BE2C (cell line): Measurements from ENCODE around the gene CHD3.

ENCODE experiments used
- DNase-seq: peaks from one replicate; pipeline ENCODE4 v3.0.0-alpha.2; 2020
- H3K27me3 ChIP-seq: fragments of 250-450 bp; sonication (Bioruptor Pico); 2 replicates; pipeline ENCODE4 v1.5.1; 2020; ENCODE audit warnings: mild to moderate bottlenecking
- H3K36me3 ChIP-seq: fragments of 250-450 bp; sonication (Bioruptor Pico); 2 replicates; pipeline ENCODE4 v1.5.1; 2020; ENCODE audit warnings: mild to moderate bottlenecking
- H3K4me1 ChIP-seq: fragments of 250-450 bp; sonication (Bioruptor Pico); 2 replicates; pipeline ENCODE4 v1.5.1; 2020
- H3K4me3 ChIP-seq: 2 replicates; pipeline ENCODE4 v1.5.1; 2011; ENCODE audit warnings: low read depth, low read length
- H3K9me3 ChIP-seq: fragments of 250-450 bp; sonication (Bioruptor Pico); 2 replicates; pipeline ENCODE4 v1.5.1; 2020
- TF ChIP-seq, protein P1 (sequence below): IDR thresholded peaks from 2 replicates; pipeline ENCODE4 v1.5.1; 2012; ENCODE audit warnings: mild to moderate bottlenecking, low read depth, low read length

Gene CHD3

GRCh38 chr17:7856011-7856810 is 32.4 kb upstream of the CHD3 start:
- Histone ChIP-seq H3K27me3 (no peaks in the 10 kb centered on the region), H3K9me3 (no peaks in the 10 kb centered on the region), H3K36me3 (peaks cover 21% of the 10 kb centered on the region), H3K4me1 (peaks cover 3% of the 10 kb centered on the region; the same call in 1 of the 2 replicates), H3K4me3 (peak overlapping the region; percentile 79)
- DNase-seq = no peak
- TF ChIP-seq, protein P1, sequence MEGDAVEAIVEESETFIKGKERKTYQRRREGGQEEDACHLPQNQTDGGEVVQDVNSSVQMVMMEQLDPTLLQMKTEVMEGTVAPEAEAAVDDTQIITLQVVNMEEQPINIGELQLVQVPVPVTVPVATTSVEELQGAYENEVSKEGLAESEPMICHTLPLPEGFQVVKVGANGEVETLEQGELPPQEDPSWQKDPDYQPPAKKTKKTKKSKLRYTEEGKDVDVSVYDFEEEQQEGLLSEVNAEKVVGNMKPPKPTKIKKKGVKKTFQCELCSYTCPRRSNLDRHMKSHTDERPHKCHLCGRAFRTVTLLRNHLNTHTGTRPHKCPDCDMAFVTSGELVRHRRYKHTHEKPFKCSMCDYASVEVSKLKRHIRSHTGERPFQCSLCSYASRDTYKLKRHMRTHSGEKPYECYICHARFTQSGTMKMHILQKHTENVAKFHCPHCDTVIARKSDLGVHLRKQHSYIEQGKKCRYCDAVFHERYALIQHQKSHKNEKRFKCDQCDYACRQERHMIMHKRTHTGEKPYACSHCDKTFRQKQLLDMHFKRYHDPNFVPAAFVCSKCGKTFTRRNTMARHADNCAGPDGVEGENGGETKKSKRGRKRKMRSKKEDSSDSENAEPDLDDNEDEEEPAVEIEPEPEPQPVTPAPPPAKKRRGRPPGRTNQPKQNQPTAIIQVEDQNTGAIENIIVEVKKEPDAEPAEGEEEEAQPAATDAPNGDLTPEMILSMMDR = no peak

DNA sequence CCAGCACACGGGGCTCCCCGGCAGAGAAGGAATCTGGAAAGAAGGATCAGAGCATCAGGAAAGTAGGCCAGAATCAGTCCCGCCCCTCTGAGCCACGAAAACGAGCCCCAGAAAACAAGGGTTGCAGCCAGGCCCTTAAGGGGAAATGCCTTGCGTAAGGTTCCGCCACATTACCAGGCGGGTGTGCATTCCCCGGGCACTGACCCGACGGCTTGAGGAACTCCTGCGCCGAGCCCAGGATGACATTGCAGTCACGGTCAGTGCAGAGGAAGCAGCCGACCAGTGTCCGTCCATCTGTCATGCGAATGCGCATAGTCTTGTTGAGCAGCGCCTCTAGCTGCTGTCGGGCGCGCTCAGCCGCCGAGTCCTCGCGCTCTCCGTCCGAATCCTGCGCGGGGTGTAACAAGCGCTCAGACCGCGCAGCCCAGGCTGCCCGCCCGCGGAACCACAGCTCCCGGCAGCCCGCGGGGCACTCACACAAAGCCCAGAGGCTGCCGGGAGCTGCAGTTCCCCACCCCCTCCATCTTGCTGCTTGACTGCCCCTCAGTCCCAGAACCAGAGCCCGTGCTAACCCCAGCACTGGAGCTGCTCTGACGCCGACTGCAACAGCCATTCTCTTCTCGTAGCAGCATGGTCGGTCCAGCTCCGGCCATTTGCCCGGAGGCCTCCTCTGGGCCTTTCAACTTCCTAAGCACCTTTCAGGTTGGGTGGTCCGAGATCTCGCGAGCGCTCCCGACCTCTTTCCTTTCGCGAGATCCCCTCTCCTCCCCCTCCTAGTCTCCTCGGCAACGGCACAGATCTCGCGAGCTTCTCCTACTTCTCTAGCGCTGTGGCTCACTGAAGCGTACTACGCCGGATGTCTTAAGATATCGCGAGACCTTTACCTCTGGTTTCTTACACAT is 31.5 kb upstream of the CHD3 start, which contains the start of gene NAA38:
Gene NAA38, minus strand, starts transcription at position 749 of the 902 bp plus-strand sequence. Its CDS starts 96 bp downstream, at position 653.
- Histone ChIP-seq H3K4me3 (peak within 1 kb of the TSS; percentile 79), H3K4me1 (peaks cover 1% of the 10 kb centered on the region; the same call in 1 of the 2 replicates), H3K36me3 (peaks cover 14% of the 10 kb centered on the region), H3K9me3 (no peaks in the 10 kb centered on the region), H3K27me3 (no peaks in the 10 kb centered on the region)
- peak; percentile 91 for DNase-seq
- TF ChIP-seq, protein P1 = peak; percentile 26; the same call in 1 of the 2 replicates

- Histone ChIP-seq H3K4me1 (no peaks in the 10 kb centered on the region), H3K9me3 (no peaks in the 10 kb centered on the region), H3K4me3 (peak within 1 kb of the TSS; percentile 79), H3K27me3 (no peaks in the 10 kb centered on the region), H3K36me3 (peaks cover 6% of the 10 kb centered on the region)
- TF ChIP-seq, protein P1 = no peak
- peak; percentile 82 for DNase-seq
Measured at GRCh38 chr17:7857713-7858521, 30.7 kb upstream of the CHD3 start, which contains the start of gene CYB5D1. CYB5D1 (plus strand) TSS chr17:7858003; CDS start chr17:7858135, 132 bp downstream.

- Histone ChIP-seq H3K9me3 (no peaks in the 10 kb centered on the region), H3K27me3 (no peaks in the 10 kb centered on the region), H3K4me3 (peak overlapping the region; percentile 79), H3K4me1 (no peaks in the 10 kb centered on the region), H3K36me3 (peaks cover 4% of the 10 kb centered on the region; the same call in 1 of the 2 replicates)
- DNase-seq = peak; percentile 52
- TF ChIP-seq, protein P1 = peak; percentile 33
Measured at GRCh38 chr17:7858522-7858810, 30.1 kb upstream of the CHD3 start.

- Histone ChIP-seq H3K4me3 (peak overlapping the region; percentile 79), H3K27me3 (no peaks in the 10 kb centered on the region), H3K4me1 (no peaks in the 10 kb centered on the region), H3K36me3 (peaks cover 4% of the 10 kb centered on the region; the same call in 1 of the 2 replicates), H3K9me3 (no peaks in the 10 kb centered on the region)
- DNase-seq = no peak
- TF ChIP-seq, protein P1 = no peak
Measured at GRCh38 chr17:7859028-7859427, 29.6 kb upstream of the CHD3 start.
